ENCODE data around the gene SMARCE1.
"Not testable (repeated sequence)": the region's sequence is repeated elsewhere in the genome, so short reads cannot be mapped to it uniquely, and the experiment has no call there.

Gene SMARCE1

GRCh38 chr17:40597556-40598300 lies 49.9 kb downstream of the SMARCE1 start:
- Mint-ChIP-seq H3K4me3 (no peak overlapping the region), H3K36me3 (ENCODE audit: low read depth) (no peaks in the 10 kb centered on the region), H3K27ac (peak overlapping the region; percentile 71), H3K4me1 (ENCODE audit: low read depth) (peaks cover 12% of the 10 kb centered on the region), H3K27me3 (peaks cover 7% of the 10 kb centered on the region), H3K9me3 (no peaks in the 10 kb centered on the region)
- intact Hi-C loops (cut with micrococcal nuclease) = no loop called here

- H3K4me3 Mint-ChIP-seq = no peak overlapping the region
These were observed 50.5 kb downstream of the SMARCE1 start for GRCh38 chr17:40597156-40597555.

GRCh38 chr17:40596261-40596919 lies 51.2 kb downstream of the SMARCE1 start:
- intact Hi-C loops (cut with micrococcal nuclease) = no loop called here
- Mint-ChIP-seq H3K36me3 (ENCODE audit: low read depth) (no peaks in the 10 kb centered on the region), H3K27ac (no peak overlapping the region), H3K27me3 (peaks cover 5% of the 10 kb centered on the region), H3K4me3 (no peak overlapping the region), H3K9me3 (no peaks in the 10 kb centered on the region), H3K4me1 (ENCODE audit: low read depth) (peaks cover 13% of the 10 kb centered on the region)

More at GRCh38 chr17:40597156-40597555, 50.5 kb downstream of the SMARCE1 start:
- peaks cover 7% of the 10 kb centered on the region for H3K27me3 Mint-ChIP-seq
- H3K4me1 Mint-ChIP-seq (ENCODE audit: low read depth) = peaks cover 12% of the 10 kb centered on the region
- intact Hi-C loops (cut with micrococcal nuclease) = no loop called here
- H3K9me3 Mint-ChIP-seq = no peaks in the 10 kb centered on the region
- H3K27ac Mint-ChIP-seq = no peak overlapping the region
- no peaks in the 10 kb centered on the region for H3K36me3 Mint-ChIP-seq (ENCODE audit: low read depth)

- Mint-ChIP-seq H3K4me1 (ENCODE audit: low read depth) (peaks cover 8% of the 10 kb centered on the region), H3K9me3 (peaks cover 6% of the 10 kb centered on the region), H3K4me3 (no peak overlapping the region)
These were observed 56.9 kb downstream of the SMARCE1 start for GRCh38 chr17:40590742-40591141.

GRCh38 chr17:40588552-40588951 lies 59.1 kb downstream of the SMARCE1 start:
- Mint-ChIP-seq H3K27ac (no peak overlapping the region), H3K9me3 (peaks cover 20% of the 10 kb centered on the region), H3K36me3 (ENCODE audit: low read depth) (no peaks in the 10 kb centered on the region), H3K4me3 (no peak overlapping the region), H3K27me3 (peaks cover 9% of the 10 kb centered on the region), H3K4me1 (ENCODE audit: low read depth) (peaks cover 8% of the 10 kb centered on the region)
- intact Hi-C loops (cut with micrococcal nuclease) = no loop called here

More at GRCh38 chr17:40590742-40591141, 56.9 kb downstream of the SMARCE1 start:
- intact Hi-C loops (cut with micrococcal nuclease) = no loop called here
- Mint-ChIP-seq H3K27ac (no peak overlapping the region), H3K36me3 (ENCODE audit: low read depth) (no peaks in the 10 kb centered on the region), H3K27me3 (peaks cover 5% of the 10 kb centered on the region)

- peaks cover 20% of the 10 kb centered on the region for H3K9me3 Mint-ChIP-seq
- H3K4me1 Mint-ChIP-seq (ENCODE audit: low read depth) = peaks cover 14% of the 10 kb centered on the region
- H3K36me3 Mint-ChIP-seq (ENCODE audit: low read depth); intact Hi-C loops (cut with micrococcal nuclease); H3K4me3 Mint-ChIP-seq; H3K27ac Mint-ChIP-seq: not testable (repeated sequence)
- H3K27me3 Mint-ChIP-seq = peaks cover 15% of the 10 kb centered on the region
These were observed 61.4 kb downstream of the SMARCE1 start for GRCh38 chr17:40586264-40586663.

- H3K9me3 Mint-ChIP-seq = peaks cover 20% of the 10 kb centered on the region
- H3K36me3 Mint-ChIP-seq (ENCODE audit: low read depth); H3K4me1 Mint-ChIP-seq (ENCODE audit: low read depth); intact Hi-C loops (cut with micrococcal nuclease); H3K27ac Mint-ChIP-seq; H3K4me3 Mint-ChIP-seq: not testable (repeated sequence)
- peaks cover 15% of the 10 kb centered on the region for H3K27me3 Mint-ChIP-seq
These were observed 62.7 kb downstream of the SMARCE1 start for GRCh38 chr17:40584950-40585349.

GRCh38 chr17:40582328-40582901 lies 65.2 kb downstream of the SMARCE1 start:
- intact Hi-C loops (cut with micrococcal nuclease) = no loop called here
- Mint-ChIP-seq H3K9me3 (peaks cover 14% of the 10 kb centered on the region), H3K4me3 (peak overlapping the region; percentile 14), H3K4me1 (ENCODE audit: low read depth) (peaks cover 9% of the 10 kb centered on the region), H3K27me3 (peaks cover 10% of the 10 kb centered on the region), H3K27ac (no peak overlapping the region), H3K36me3 (ENCODE audit: low read depth) (no peaks in the 10 kb centered on the region)

GRCh38 chr17:40580140-40580539 lies 67.5 kb downstream of the SMARCE1 start:
- Mint-ChIP-seq H3K27ac (no peak overlapping the region), H3K9me3 (peaks cover 13% of the 10 kb centered on the region), H3K4me3 (no peak overlapping the region), H3K36me3 (ENCODE audit: low read depth) (no peaks in the 10 kb centered on the region), H3K4me1 (ENCODE audit: low read depth) (peaks cover 9% of the 10 kb centered on the region), H3K27me3 (peaks cover 13% of the 10 kb centered on the region)
- intact Hi-C loops (cut with micrococcal nuclease) = no loop called here

GRCh38 chr17:40579471-40579870 lies 68.1 kb downstream of the SMARCE1 start:
- Mint-ChIP-seq H3K27ac (no peak overlapping the region), H3K4me1 (ENCODE audit: low read depth) (peaks cover 9% of the 10 kb centered on the region), H3K27me3 (peaks cover 12% of the 10 kb centered on the region), H3K9me3 (peaks cover 13% of the 10 kb centered on the region), H3K4me3 (no peak overlapping the region), H3K36me3 (ENCODE audit: low read depth) (no peaks in the 10 kb centered on the region)
- intact Hi-C loops (cut with micrococcal nuclease) = no loop called here

GRCh38 chr17:40577611-40578065 lies 70.0 kb downstream of the SMARCE1 start:
- Mint-ChIP-seq H3K27ac (no peak overlapping the region), H3K9me3 (peaks cover 19% of the 10 kb centered on the region), H3K4me3 (no peak overlapping the region), H3K4me1 (ENCODE audit: low read depth) (peaks cover 16% of the 10 kb centered on the region), H3K36me3 (ENCODE audit: low read depth) (no peaks in the 10 kb centered on the region), H3K27me3 (peaks cover 12% of the 10 kb centered on the region)
- intact Hi-C loops (cut with micrococcal nuclease) = no loop called here

- H3K27ac Mint-ChIP-seq = no peak overlapping the region
- H3K36me3 Mint-ChIP-seq (ENCODE audit: low read depth) = no peaks in the 10 kb centered on the region
- peaks cover 10% of the 10 kb centered on the region for H3K27me3 Mint-ChIP-seq
- intact Hi-C loops (cut with micrococcal nuclease) = no loop called here
- peaks cover 19% of the 10 kb centered on the region for H3K9me3 Mint-ChIP-seq
- peaks cover 11% of the 10 kb centered on the region for H3K4me1 Mint-ChIP-seq (ENCODE audit: low read depth)
- no peak overlapping the region for H3K4me3 Mint-ChIP-seq
These were observed 71.4 kb downstream of the SMARCE1 start for GRCh38 chr17:40576113-40576740.

Measured in dendritic cell treated with granulocyte-macrophage colony-stimulating factor and Interleukin-4, amounts not matched to agents 40 ng/mL and 50 ng/mL, for 4 days (primary cell).